Transverse colon (tissue), 4 donors: ENCODE results near the gene LARGE1. TPM values are rescaled to one million over a fixed set of nuclear protein-coding genes. Genes with fewer than 3 reads are reported as not detected.

Experiments
- DNase-seq: peaks from one replicate; pipeline ENCODE4 v3.0.0-alpha.2; 2019
- H3K27ac ChIP-seq, 4 donors: fragments of 200-600 bp; sonication (generic); 2 replicates each; pipeline ENCODE4 v1.5.1; 2016 to 2018; ENCODE audit warnings: inconsistent platforms in 4 of 4
- H3K27me3 ChIP-seq: fragments of 200-600 bp; sonication (generic); 2 replicates; pipeline ENCODE4 v1.5.1; 2017; ENCODE audit warnings: inconsistent platforms
- H3K36me3 ChIP-seq, 4 donors: fragments of 200-600 bp; sonication (generic); 2 replicates each; pipeline ENCODE4 v1.5.1; 2017 to 2019; ENCODE audit warnings: inconsistent platforms in 4 of 4
- H3K4me1 ChIP-seq, 4 donors: fragments of 200-600 bp; sonication (generic); 2 replicates each; pipeline ENCODE4 v1.5.1; 2017 to 2020; ENCODE audit warnings: inconsistent platforms in 4 of 4
- H3K4me3 ChIP-seq, 4 donors: fragments of 200-600 bp; sonication (generic); 1 replicate in 1 of 4; 2 replicates in 3 of 4; pipeline versions ENCODE4 v1.5.1 to v1.6.1; 2017 to 2019; ENCODE audit warnings: inconsistent platforms in 4 of 4
- H3K9me3 ChIP-seq, 2 donors: fragments of 200-600 bp; sonication (generic); 2 replicates each; pipeline ENCODE4 v1.5.1; 2017 to 2019; ENCODE audit warnings: inconsistent platforms in 2 of 2
- CTCF ChIP-seq, 5 experiments: fragments of 200-600 bp in 3 of 5; fragments of 450-650 bp in 2 of 5; sonication (generic) in 3 of 5; IDR thresholded peaks; 1 replicate in 2 of 5; 2 replicates in 3 of 5; pipeline ENCODE4 v1.5.1; 2016 to 2017; ENCODE audit warnings: antibody characterized with exemption in 5 of 5, inconsistent platforms in 3 of 5, mild to moderate bottlenecking in 2 of 5, moderate library complexity in 1 of 5
- EP300 ChIP-seq: sonication (generic); formaldehyde crosslinking; IDR thresholded peaks from one replicate; pipeline ENCODE4 v1.6.1; 2017; ENCODE audit warnings: antibody characterized with exemption, low read depth
- POLR2A ChIP-seq: fragments of 450-650 bp; IDR thresholded peaks from one replicate; pipeline ENCODE4 v1.6.1; 2016; ENCODE audit warnings: antibody characterized with exemption, mild to moderate bottlenecking, moderate library complexity
- POLR2AphosphoS5 ChIP-seq, 3 donors: sonication (generic); formaldehyde crosslinking; IDR thresholded peaks; one replicate each; pipeline ENCODE4 v1.6.1; 2016; ENCODE audit warnings: antibody characterized with exemption in 3 of 3
- WGBS, 2 donors: methylation state at CpG; one replicate each; pipeline ENCODE4 v1.1.5; 2018; ENCODE audit warnings: low coverage in 1 of 2; 5-methylcytosine and 5-hydroxymethylcytosine counted together
- in situ Hi-C, 4 donors: fragments of 200-750 bp; cut with MboI; loops; one replicate each; pipeline versions ENCODE4 v1.15.0 to v1.15.1; 2017; ENCODE audit warnings: low sequenced_read_pairs in 3 of 4, low pct_ligation_motif_present in 1 of 4, low pct_unique_long_range_greater_than_20kb in 1 of 4
- intact Hi-C: fragments of 100-400 bp; cut with DNase I; formaldehyde crosslinking; loops from one replicate; pipeline ENCODE4 v1.15.1; 2023; ENCODE audit warnings: low total_unique reads
- total RNA-seq, 4 donors: library from RNA; depleted of rRNA; stranded (reverse); fragments of >200 nt; gene quantifications; one replicate each; pipeline ENCODE4 v1.1.0, GENCODE V29; 2016

LARGE1 gene
- total RNA-seq, 4 donors from 2014 or later: 46.5 to 304 (median 80.5) TPM

GRCh38 chr22:33758961-33759360 lies 161.3 kb downstream of the LARGE1 start:
- no peak for DNase-seq
- TF ChIP-seq EP300: no peak
- intact Hi-C loops (no loop called here), in situ Hi-C loops (no loop called here)
- peaks cover 0 to 6% (median 0%) of the 10 kb centered on the region in 4 donors for H3K4me1 ChIP-seq
- H3K9me3 ChIP-seq: no peaks in the 10 kb centered on the region
- no peaks in the 10 kb centered on the region for H3K27me3 ChIP-seq
- H3K27ac ChIP-seq: no peak overlapping the region
- no peak overlapping the region for H3K4me3 ChIP-seq
- no peaks in the 10 kb centered on the region for H3K36me3 ChIP-seq

- no peak for DNase-seq
- no peaks in the 10 kb centered on the region for H3K36me3 ChIP-seq
- intact Hi-C loops (no loop called here), in situ Hi-C loops (no loop called here)
- no peak overlapping the region for H3K27ac ChIP-seq
- no peaks in the 10 kb centered on the region for H3K9me3 ChIP-seq
- WGBS, 2 donors: 72 to 83% methylated on average over 2 to 9 of the region's 9 CpGs
- no peak overlapping the region for H3K4me3 ChIP-seq
- H3K27me3 ChIP-seq: no peaks in the 10 kb centered on the region
- H3K4me1 ChIP-seq: peaks cover 0 to 6% (median 0%) of the 10 kb centered on the region in 4 donors
- TF ChIP-seq EP300 (no peak), POLR2A (no peak), CTCF (IDR thresholded peaks at IDR 0.05) (no peak), POLR2AphosphoS5 (IDR thresholded peaks at IDR 0.05) (no peak)
Observed at GRCh38 chr22:33757802-33758483, 162.3 kb downstream of the LARGE1 start.

- intact Hi-C loops: no loop called here
- H3K27ac ChIP-seq: no peak overlapping the region
Observed at GRCh38 chr22:33757041-33757801, 163.1 kb downstream of the LARGE1 start.

GRCh38 chr22:33756508-33756949 lies 163.7 kb downstream of the LARGE1 start:
- no peak overlapping the region for H3K4me3 ChIP-seq
- peaks cover 0 to 6% (median 0%) of the 10 kb centered on the region in 4 donors for H3K4me1 ChIP-seq
- no peak for TF ChIP-seq CTCF (IDR thresholded peaks at IDR 0.05)
- in situ Hi-C loops (no loop called here), intact Hi-C loops (no loop called here)
- no peaks in the 10 kb centered on the region for H3K36me3 ChIP-seq
- DNase-seq: no peak
- no peak overlapping the region for H3K27ac ChIP-seq
- no peaks in the 10 kb centered on the region for H3K27me3 ChIP-seq
- H3K9me3 ChIP-seq: no peaks in the 10 kb centered on the region
- 67 to 79% methylated on average over 9 to 10 of the region's 10 CpGs for WGBS, 2 donors

More at GRCh38 chr22:33757041-33757801, 163.1 kb downstream of the LARGE1 start:
- peaks cover 0 to 6% (median 0%) of the 10 kb centered on the region in 4 donors for H3K4me1 ChIP-seq
- H3K4me3 ChIP-seq: no peak overlapping the region
- DNase-seq: no peak
- H3K36me3 ChIP-seq: no peaks in the 10 kb centered on the region
- TF ChIP-seq CTCF (IDR thresholded peaks at IDR 0.05) (no peak), POLR2A (no peak), POLR2AphosphoS5 (IDR thresholded peaks at IDR 0.05) (no peak), EP300 (no peak)
- in situ Hi-C loops: no loop called here
- no peaks in the 10 kb centered on the region for H3K27me3 ChIP-seq
- no peaks in the 10 kb centered on the region for H3K9me3 ChIP-seq
- 56 to 72% methylated on average over 4 to 15 of the region's 15 CpGs for WGBS, 2 donors
